Measurements from ENCODE around the gene DPH6.
A peak's percentile ranks its signal among the peaks of the same experiment; 100 is the strongest.
"Not testable (repeated sequence)": the region's sequence is repeated elsewhere in the genome, so short reads cannot be mapped to it uniquely, and the experiment has no call there.

Gene DPH6, protein sequence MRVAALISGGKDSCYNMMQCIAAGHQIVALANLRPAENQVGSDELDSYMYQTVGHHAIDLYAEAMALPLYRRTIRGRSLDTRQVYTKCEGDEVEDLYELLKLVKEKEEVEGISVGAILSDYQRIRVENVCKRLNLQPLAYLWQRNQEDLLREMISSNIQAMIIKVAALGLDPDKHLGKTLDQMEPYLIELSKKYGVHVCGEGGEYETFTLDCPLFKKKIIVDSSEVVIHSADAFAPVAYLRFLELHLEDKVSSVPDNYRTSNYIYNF

DNA sequence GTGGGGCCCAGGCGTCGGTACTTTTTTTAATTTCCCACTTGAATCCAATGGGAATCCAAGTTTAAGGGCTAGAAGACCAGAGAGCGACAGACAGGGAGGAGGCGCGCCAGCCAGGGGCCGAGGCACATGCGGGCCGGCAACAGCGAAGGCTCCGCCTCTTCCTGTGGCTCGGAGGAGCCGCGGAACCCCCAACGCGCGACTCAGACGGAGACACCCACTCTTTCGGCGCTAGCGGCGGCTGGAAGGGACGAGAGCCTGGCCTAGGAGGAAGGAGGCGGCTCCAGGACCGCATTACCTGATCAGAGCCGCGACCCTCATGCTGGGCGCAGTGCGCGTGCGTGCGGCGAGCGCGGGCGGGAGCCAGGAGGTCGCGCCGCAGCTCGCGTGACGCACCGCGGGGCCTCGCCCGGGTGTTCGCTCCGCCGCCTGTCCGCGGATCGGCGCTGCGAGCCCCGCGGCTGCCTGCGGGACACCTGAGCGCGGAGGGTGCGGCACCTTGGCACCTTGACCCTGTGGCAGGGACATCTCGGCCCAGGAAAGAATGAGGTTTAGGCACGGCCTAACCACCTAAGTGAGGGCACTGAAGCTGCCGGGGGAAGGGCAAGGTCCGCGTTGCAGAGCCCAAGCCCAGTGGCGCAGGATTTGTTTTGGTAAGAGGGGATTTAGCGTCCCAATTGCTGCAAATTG, at the start of gene DPH6:
DPH6 (minus strand) TSS at position 342 of the 687 bp plus-strand sequence; CDS start at position 318, 24 bp downstream.
- Mint-ChIP-seq H3K36me3 (no peaks in the 10 kb centered on the region), H3K9me3 (no peaks in the 10 kb centered on the region), H3K27me3 (peaks cover 3% of the 10 kb centered on the region), H3K4me3 (peak within 1 kb of the TSS; percentile 89), H3K27ac (peak within 1 kb of the TSS; percentile 97), H3K4me1 (peaks cover 20% of the 10 kb centered on the region)
- CTCF ChIA-PET: no interaction called here
- DNase-seq: peak; percentile 85

DNA sequence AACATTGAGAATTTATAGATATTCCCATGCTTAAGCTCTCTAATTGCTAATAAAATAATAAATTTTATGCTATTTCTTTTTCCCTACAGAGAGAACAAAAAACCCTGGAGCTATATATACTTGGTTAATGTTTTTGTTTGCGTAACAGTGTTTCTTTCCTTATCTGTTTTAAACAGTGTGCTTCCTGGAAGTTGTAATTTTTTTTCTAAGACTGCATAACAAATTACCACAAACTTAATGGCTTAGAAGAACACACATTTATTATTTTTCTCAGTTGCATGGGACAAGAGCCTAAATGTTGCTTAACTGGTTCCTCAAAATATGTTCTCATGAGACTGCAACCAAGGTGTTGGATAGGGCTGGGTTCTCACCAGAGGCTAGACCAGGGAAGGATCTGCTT, 49.7 kb upstream of the DPH6 start:
- CTCF ChIA-PET: no interaction called here
- no peaks in the 10 kb centered on the region for H3K4me1 Mint-ChIP-seq

DNA sequence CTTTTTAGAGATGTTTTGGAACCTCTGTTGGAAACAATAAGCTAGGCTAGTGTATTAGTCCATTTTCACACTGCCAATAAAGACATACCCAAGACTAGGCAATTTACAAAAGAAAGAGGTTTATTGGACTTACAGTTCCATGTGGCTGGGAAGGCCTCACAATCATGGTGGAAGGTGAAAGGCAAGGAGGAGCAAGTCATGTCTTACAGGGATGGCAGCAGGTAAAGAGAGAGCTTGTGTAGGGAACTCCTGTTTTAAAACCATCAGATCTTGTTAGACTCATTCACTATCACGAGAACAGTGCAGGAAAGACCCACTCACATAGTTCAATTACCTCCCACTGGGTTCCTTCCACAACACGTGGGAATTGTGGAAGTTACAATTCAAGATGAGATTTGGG, 46.0 kb upstream of the DPH6 start:
- H3K27ac Mint-ChIP-seq, H3K4me3 Mint-ChIP-seq, H3K4me1 Mint-ChIP-seq, CTCF ChIA-PET, H3K9me3 Mint-ChIP-seq, H3K27me3 Mint-ChIP-seq, H3K36me3 Mint-ChIP-seq, DNase-seq: not testable (repeated sequence)

More for the DNA sequence above, 49.7 kb upstream of the DPH6 start:
- Mint-ChIP-seq H3K27ac (no peak overlapping the region), H3K4me3 (no peak overlapping the region), H3K36me3 (no peaks in the 10 kb centered on the region), H3K27me3 (no peaks in the 10 kb centered on the region), H3K9me3 (no peaks in the 10 kb centered on the region)
- no peak for DNase-seq

DNA sequence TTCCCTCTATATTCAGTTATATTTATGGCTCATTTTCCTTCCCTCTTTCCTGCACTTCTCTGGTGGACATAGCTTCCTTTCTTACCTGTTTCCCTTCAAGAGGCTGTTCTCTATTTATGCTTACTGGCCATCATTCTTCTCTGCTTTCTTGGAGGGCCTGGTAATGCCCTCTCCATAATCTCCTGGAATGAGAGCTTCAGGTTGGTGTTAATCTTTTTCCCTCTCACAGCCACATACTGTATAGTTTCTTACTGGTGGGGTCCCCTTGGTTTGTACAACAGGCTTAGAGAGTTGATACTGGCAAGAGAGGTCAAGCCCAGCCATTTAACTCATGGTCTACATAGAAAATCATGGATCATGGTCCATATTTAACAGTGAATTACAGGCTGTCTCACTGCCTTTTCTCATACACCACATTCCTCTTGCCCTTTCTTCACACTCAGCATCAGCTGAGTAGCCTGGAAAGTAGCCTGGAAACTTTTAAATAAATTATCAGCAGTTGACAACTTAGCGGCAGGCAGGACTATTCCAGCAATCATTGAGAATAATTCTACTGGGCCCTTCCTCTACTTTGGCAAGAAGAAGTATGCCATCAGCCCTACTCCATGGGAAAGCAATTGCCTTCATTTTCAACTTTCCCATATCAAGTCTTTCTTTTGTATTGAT, 38.0 kb upstream of the DPH6 start:
- no peaks in the 10 kb centered on the region for H3K36me3 Mint-ChIP-seq
- no peak for DNase-seq
- H3K27me3 Mint-ChIP-seq: no peaks in the 10 kb centered on the region
- H3K4me1 Mint-ChIP-seq: no peaks in the 10 kb centered on the region
- no peak overlapping the region for H3K4me3 Mint-ChIP-seq
- H3K27ac Mint-ChIP-seq: no peak overlapping the region
- CTCF ChIA-PET: no interaction called here
- H3K9me3 Mint-ChIP-seq: no peaks in the 10 kb centered on the region

DNA sequence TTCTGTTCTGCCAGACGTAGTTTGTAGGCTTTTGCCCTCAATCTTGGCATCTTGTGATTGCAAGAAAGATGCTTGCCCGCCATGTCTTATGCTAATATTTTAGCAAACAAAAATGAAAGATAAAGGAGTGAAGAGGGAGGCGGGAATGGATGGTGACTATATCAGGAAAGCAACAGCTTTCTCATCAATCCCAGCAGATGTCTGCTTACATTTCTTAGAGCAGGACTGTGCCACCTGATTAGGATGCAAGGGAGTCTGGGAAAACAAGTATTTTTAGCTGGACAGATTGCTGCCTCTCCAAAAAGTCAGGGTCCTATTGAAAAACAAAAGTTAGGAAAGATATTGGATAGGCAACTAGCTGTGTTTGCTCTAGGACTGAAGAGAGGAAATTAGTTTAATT, 34.6 kb upstream of the DPH6 start:
- CTCF ChIA-PET: no interaction called here
- Mint-ChIP-seq H3K4me1 (no peaks in the 10 kb centered on the region), H3K27me3 (no peaks in the 10 kb centered on the region), H3K27ac (no peak overlapping the region), H3K9me3 (no peaks in the 10 kb centered on the region), H3K4me3 (no peak overlapping the region), H3K36me3 (no peaks in the 10 kb centered on the region)
- DNase-seq: no peak

DNA sequence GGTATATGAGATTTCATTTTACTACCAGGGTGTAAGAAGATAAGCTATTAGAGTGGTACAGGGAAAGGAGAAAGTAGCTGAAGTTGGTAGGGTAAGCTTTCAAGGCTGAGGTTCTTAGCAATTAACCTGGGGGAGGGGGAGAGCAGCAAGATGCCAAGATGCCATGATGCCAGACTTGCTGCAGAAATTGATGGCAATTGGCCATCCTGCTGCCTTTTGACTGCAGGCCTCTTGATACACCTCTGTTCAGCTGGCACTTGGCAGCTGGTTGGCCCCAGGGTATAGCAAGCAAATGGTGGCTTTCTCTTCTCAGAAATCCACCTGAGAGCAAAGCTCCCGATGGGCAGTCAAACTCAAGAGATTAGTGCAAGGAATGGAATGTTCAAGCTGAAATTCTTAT, 21.4 kb upstream of the DPH6 start:
- CTCF ChIA-PET: no interaction called here
- H3K4me3 Mint-ChIP-seq: no peak overlapping the region
- no peak overlapping the region for H3K27ac Mint-ChIP-seq
- H3K9me3 Mint-ChIP-seq: no peaks in the 10 kb centered on the region
- H3K27me3 Mint-ChIP-seq: no peaks in the 10 kb centered on the region
- H3K36me3 Mint-ChIP-seq: no peaks in the 10 kb centered on the region
- DNase-seq: no peak
- H3K4me1 Mint-ChIP-seq: no peaks in the 10 kb centered on the region

DNA sequence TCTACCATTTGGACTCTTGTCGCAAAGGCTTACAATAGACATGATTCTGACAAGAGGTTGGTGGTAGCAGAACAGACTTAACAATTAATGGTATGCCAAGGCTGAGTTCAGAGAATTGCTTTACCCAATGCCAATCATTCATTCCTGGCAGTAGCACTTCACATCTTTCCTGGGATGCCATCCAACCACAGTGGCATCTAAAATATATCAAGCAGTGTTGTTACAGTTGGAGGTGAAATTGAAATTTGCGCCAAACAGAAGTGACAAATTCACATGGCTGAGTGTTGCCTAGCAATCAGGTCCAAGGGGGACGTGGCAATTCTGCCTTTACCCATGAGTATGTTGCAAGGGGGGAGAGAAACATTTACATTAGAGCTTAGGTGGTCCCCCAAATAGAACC, 21.0 kb upstream of the DPH6 start:
- CTCF ChIA-PET: no interaction called here
- Mint-ChIP-seq H3K4me3 (no peak overlapping the region), H3K9me3 (no peaks in the 10 kb centered on the region), H3K4me1 (no peaks in the 10 kb centered on the region), H3K36me3 (no peaks in the 10 kb centered on the region), H3K27me3 (no peaks in the 10 kb centered on the region), H3K27ac (no peak overlapping the region)
- DNase-seq: no peak

DNA sequence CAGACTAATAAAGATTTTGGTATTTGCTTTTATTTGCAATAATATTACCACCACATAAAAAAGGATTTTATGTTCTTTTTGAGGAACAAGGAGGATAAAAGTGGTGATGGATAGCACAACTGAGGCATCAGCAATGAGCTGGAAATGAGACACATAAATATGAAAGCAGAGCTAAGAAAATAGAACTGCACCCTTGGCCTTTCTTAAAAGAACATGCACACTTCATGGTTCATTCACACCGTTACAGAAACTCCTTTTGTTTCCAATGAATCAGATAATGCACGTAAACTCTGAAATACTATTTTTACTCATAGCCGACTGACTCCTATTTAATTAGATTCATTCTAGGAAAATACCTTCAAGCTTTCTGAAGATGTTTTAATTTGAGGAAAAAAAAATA, 19.9 kb upstream of the DPH6 start:
- no peaks in the 10 kb centered on the region for H3K9me3 Mint-ChIP-seq

DNA sequence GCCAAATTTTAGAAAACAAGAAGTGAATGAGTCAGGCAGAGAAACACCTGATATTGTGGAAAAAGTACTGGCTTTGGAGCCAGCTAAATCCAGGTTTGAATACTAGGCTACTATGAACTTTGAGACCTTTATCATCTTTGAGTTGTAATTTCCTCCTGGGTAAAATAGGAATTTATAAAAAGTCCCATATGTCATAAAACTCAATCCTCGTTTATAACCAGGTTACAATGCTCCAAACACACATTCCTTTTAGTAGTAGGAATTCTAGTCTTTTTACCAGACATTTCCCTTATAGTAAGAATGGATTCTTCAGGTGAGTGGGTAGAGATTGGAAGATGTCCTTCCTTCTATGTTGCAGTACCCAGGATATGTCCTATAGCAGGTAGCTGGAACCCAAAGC, 16.7 kb upstream of the DPH6 start:
- H3K36me3 Mint-ChIP-seq: no peaks in the 10 kb centered on the region
- H3K4me3 Mint-ChIP-seq: no peak overlapping the region
- H3K4me1 Mint-ChIP-seq: no peaks in the 10 kb centered on the region
- H3K27me3 Mint-ChIP-seq: peaks cover 4% of the 10 kb centered on the region
- CTCF ChIA-PET: no interaction called here
- H3K9me3 Mint-ChIP-seq: no peaks in the 10 kb centered on the region
- no peak overlapping the region for H3K27ac Mint-ChIP-seq
- no peak for DNase-seq

More for the DNA sequence above, 19.9 kb upstream of the DPH6 start:
- H3K36me3 Mint-ChIP-seq: no peaks in the 10 kb centered on the region
- DNase-seq: no peak
- H3K27me3 Mint-ChIP-seq: peaks cover 4% of the 10 kb centered on the region
- H3K4me1 Mint-ChIP-seq: no peaks in the 10 kb centered on the region
- H3K4me3 Mint-ChIP-seq: no peak overlapping the region
- CTCF ChIA-PET: no interaction called here
- H3K27ac Mint-ChIP-seq: no peak overlapping the region

DNA sequence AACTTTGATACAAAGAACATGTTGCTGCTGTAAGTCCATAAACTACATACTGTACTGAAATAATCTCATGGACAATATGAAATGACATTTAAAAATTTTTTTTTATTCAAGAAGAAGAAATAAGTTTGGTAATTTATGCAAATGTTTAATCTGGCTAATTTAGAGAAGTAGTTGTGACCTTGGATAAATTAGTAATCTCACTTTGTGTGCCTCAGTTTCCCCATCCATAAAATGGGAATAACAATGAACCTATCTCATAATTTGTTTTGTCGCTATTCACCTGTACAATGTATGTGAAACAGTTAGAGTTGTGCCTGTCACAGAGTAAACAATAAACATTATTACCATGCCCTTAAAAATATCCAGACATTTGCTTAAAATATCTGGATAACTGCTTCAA, 15.3 kb upstream of the DPH6 start:
- no peak overlapping the region for H3K27ac Mint-ChIP-seq
- CTCF ChIA-PET: no interaction called here
- H3K27me3 Mint-ChIP-seq: peaks cover 4% of the 10 kb centered on the region

DNA sequence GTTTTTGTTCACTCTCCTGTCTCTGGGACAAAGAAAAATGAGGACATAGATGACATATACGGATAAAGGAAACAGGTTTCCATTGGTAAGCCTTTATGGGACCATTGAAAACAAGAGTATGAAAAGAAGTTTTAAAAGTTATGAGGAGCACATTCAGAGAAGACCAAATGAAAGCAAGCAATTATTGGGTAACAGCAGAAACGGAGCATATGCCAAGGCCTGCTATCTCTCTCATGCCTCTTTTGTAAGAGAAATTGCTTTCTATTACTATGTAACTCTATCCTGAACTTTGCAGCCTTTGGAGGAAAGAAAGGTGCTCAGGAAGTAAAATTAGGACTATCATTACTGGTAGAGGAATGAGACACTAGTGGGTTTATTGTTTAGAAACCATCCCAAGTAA, 14.9 kb upstream of the DPH6 start:
- H3K4me1 Mint-ChIP-seq: no peaks in the 10 kb centered on the region
- H3K4me3 Mint-ChIP-seq: no peak overlapping the region
- peaks cover 4% of the 10 kb centered on the region for H3K27me3 Mint-ChIP-seq
- H3K9me3 Mint-ChIP-seq: no peaks in the 10 kb centered on the region
- CTCF ChIA-PET: no interaction called here
- DNase-seq: no peak
- no peaks in the 10 kb centered on the region for H3K36me3 Mint-ChIP-seq
- no peak overlapping the region for H3K27ac Mint-ChIP-seq

More for the DNA sequence above, 15.3 kb upstream of the DPH6 start:
- Mint-ChIP-seq H3K4me1 (no peaks in the 10 kb centered on the region), H3K9me3 (no peaks in the 10 kb centered on the region), H3K4me3 (no peak overlapping the region), H3K36me3 (no peaks in the 10 kb centered on the region)
- no peak for DNase-seq

DNA sequence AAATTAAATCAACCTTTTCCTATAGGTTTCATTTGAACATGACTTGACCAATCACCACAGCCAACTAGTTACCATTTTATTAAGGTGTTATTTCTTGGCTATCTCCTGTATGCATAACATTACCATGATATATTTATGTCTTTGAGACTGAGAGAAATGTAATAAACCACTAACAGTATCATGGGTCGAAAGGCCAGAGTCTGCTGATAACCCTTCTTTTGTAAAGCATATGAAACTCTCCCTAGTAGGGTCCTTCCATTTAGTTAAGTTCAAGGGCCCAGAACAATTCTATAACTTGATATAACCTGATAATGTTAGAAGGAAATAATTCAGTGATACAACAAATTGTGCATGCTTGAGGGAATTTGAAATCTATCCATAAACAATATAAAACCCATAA, 14.3 kb upstream of the DPH6 start:
- H3K27ac Mint-ChIP-seq: no peak overlapping the region
- no peaks in the 10 kb centered on the region for H3K9me3 Mint-ChIP-seq
- H3K27me3 Mint-ChIP-seq: peaks cover 4% of the 10 kb centered on the region
- no peaks in the 10 kb centered on the region for H3K36me3 Mint-ChIP-seq
- no peak for DNase-seq
- no peaks in the 10 kb centered on the region for H3K4me1 Mint-ChIP-seq
- CTCF ChIA-PET: no interaction called here
- no peak overlapping the region for H3K4me3 Mint-ChIP-seq

DNA sequence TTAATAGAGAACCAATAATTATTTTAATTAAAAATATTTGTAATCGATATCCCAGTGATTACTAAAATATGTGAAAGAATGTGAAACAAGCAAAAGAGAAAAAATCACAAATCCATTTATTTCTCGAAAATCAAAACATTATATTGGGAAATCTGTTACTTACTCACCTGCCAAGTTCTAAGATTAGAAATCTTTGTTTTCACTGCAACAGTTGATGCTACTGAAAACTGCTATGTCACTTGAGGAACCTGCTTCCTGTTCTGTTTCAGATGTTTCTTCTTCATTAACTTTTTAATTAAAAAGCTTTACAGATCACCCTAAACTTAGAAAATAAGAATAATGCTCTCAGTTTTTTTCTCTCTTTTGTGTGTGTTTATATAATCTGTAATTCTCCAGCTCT, 13.7 kb upstream of the DPH6 start:
- Mint-ChIP-seq H3K4me1 (no peaks in the 10 kb centered on the region), H3K27ac (no peak overlapping the region), H3K27me3 (peaks cover 4% of the 10 kb centered on the region), H3K4me3 (no peak overlapping the region), H3K36me3 (no peaks in the 10 kb centered on the region), H3K9me3 (no peaks in the 10 kb centered on the region)
- CTCF ChIA-PET: no interaction called here
- DNase-seq: no peak

DNA sequence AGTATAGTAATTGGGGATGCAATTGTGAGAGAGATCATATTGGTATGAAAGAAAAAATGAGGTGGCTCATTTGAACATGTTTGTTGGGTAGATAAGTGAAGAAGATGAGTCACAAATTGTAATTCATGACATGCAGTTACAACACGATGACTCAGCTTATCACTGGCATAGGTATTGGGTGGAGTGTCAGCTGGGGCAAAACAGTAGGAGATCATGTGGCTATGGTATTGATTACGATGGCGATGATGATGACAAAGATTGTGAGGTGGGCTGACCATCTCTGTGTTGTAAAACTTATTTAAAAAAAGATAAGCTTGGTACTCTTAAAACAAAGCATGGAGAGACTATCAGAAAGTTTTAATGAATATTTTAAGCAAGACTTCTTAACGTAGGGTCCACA, 11.6 kb upstream of the DPH6 start:
- H3K4me1 Mint-ChIP-seq: no peaks in the 10 kb centered on the region
- H3K4me3 Mint-ChIP-seq: no peak overlapping the region
- peaks cover 4% of the 10 kb centered on the region for H3K27me3 Mint-ChIP-seq
- H3K9me3 Mint-ChIP-seq: no peaks in the 10 kb centered on the region
- no peak for DNase-seq
- CTCF ChIA-PET: no interaction called here
- H3K27ac Mint-ChIP-seq: no peak overlapping the region
- H3K36me3 Mint-ChIP-seq: no peaks in the 10 kb centered on the region

DNA sequence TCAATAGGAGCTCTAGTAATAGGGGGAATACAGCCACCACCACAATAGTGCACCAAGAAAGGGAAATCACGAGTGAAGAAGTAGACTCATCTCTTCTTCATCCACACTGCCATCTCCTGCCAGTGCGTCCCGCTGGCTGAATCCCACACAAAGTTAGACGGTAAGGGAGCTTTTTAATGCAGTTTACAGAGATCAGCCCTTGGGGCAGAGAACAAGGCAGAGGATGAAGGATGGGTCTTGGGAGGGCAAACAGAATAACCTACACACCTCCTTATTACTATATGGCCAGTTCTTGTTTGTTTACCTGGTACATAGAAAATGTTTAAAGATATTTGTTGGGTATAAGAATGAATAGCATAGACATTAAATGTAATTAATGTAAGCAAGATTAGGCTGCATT, 11.0 kb upstream of the DPH6 start:
- no peak for DNase-seq
- Mint-ChIP-seq H3K27me3 (peaks cover 4% of the 10 kb centered on the region), H3K9me3 (no peaks in the 10 kb centered on the region), H3K27ac (no peak overlapping the region), H3K4me3 (no peak overlapping the region), H3K36me3 (no peaks in the 10 kb centered on the region), H3K4me1 (no peaks in the 10 kb centered on the region)
- CTCF ChIA-PET: no interaction called here

Data from activated naive CD4-positive, alpha-beta T cell treated with anti-CD3 and anti-CD28 coated beads, Interleukin-2, amount 10 ng/mL, durations not matched to agents 7 days and 5 days (primary cell).